Neuronal stem cell (in vitro differentiated cells): ENCODE measurements around the gene MAP3K3.

Source experiments
- DNase-seq: peaks from one replicate; pipeline ENCODE4 v3.0.0-alpha.2; 2013; ENCODE audit warnings: low spot score
- H2AFZ ChIP-seq: one replicate; pipeline ENCODE4 v1.6.1; 2013; ENCODE audit warnings: mild to moderate bottlenecking, low read length, inconsistent platforms
- H2AK5ac ChIP-seq: 2 replicates; pipeline ENCODE4 v1.6.1; 2013; ENCODE audit warnings: low read depth, mild to moderate bottlenecking, inconsistent platforms, low read length, moderate library complexity, mixed read lengths
- H2BK120ac ChIP-seq: 2 replicates; pipeline ENCODE4 v1.6.1; 2013; ENCODE audit warnings: low read depth, mild to moderate bottlenecking, inconsistent platforms, low read length, moderate library complexity, mixed read lengths
- H2BK12ac ChIP-seq: one replicate; pipeline ENCODE4 v1.6.1; 2013; ENCODE audit warnings: low read length, inconsistent platforms
- H2BK15ac ChIP-seq: 2 replicates; pipeline ENCODE4 v1.6.1; 2013; ENCODE audit warnings: mild to moderate bottlenecking, low read length, inconsistent platforms, mixed read lengths
- H2BK5ac ChIP-seq: one replicate; pipeline ENCODE4 v1.6.1; 2013; ENCODE audit warnings: inconsistent platforms, mild to moderate bottlenecking, low read length, moderate library complexity
- H3K14ac ChIP-seq: one replicate; pipeline ENCODE4 v1.6.1; 2013; ENCODE audit warnings: low read length, inconsistent platforms
- H3K18ac ChIP-seq: 2 replicates; pipeline ENCODE4 v1.6.1; 2013; ENCODE audit warnings: low read length, inconsistent platforms
- H3K23ac ChIP-seq: 2 replicates; pipeline ENCODE4 v1.6.1; 2013; ENCODE audit warnings: low read depth, mild to moderate bottlenecking, mixed read lengths, low read length, inconsistent platforms; ENCODE audit not compliant: poor library complexity
- H3K27ac ChIP-seq: replicated peaks from 3 replicates; pipeline ENCODE4 v1.5.1; 2013; ENCODE audit warnings: low read length, inconsistent platforms
- H3K27me3 ChIP-seq, 3 experiments: 2 replicates each; pipeline ENCODE4 v1.6.1; 2013; ENCODE audit warnings: low read length in 3 of 3, mild to moderate bottlenecking in 2 of 3, inconsistent platforms in 1 of 3, low read depth in 1 of 3, mixed read lengths in 1 of 3, moderate library complexity in 1 of 3; ENCODE audit not compliant: control insufficient read depth in 3 of 3, insufficient read depth in 3 of 3
- H3K36me3 ChIP-seq, 2 donors: replicated peaks in 1 of 2; 2 replicates each; pipeline ENCODE4 v1.6.1; 2013; ENCODE audit warnings: low read length in 2 of 2; ENCODE audit not compliant: control insufficient read depth in 2 of 2, insufficient read depth in 2 of 2
- H3K4ac ChIP-seq: 2 replicates; pipeline ENCODE4 v1.6.1; 2013; ENCODE audit warnings: inconsistent platforms, mild to moderate bottlenecking, low read length, moderate library complexity
- H3K4me1 ChIP-seq, 2 donors: 1 replicate in 1 of 2; 2 replicates in 1 of 2; pipeline ENCODE4 v1.6.1; 2013; ENCODE audit warnings: low read length in 2 of 2, low read depth in 1 of 2; ENCODE audit not compliant: control insufficient read depth in 2 of 2, insufficient read depth in 1 of 2
- H3K4me2 ChIP-seq: one replicate; pipeline ENCODE4 v1.6.1; 2013; ENCODE audit warnings: mild to moderate bottlenecking, low read length, inconsistent platforms; ENCODE audit not compliant: insufficient read depth, poor library complexity, severe bottlenecking
- H3K4me3 ChIP-seq, 2 donors: 2 replicates each; pipeline ENCODE4 v1.5.1; 2013; ENCODE audit warnings: low read length in 2 of 2, mild to moderate bottlenecking in 2 of 2, inconsistent platforms in 1 of 2, moderate library complexity in 1 of 2
- H3K79me1 ChIP-seq: one replicate; pipeline ENCODE4 v1.6.1; 2013; ENCODE audit warnings: low read depth, mild to moderate bottlenecking, inconsistent platforms, low read length, moderate library complexity
- H3K9ac ChIP-seq: one replicate; pipeline ENCODE4 v1.6.1; 2013; ENCODE audit warnings: mild to moderate bottlenecking, low read depth, low read length, inconsistent platforms; ENCODE audit not compliant: poor library complexity
- H3K9me3 ChIP-seq, 2 donors: replicated peaks in 1 of 2; 2 replicates each; pipeline versions ENCODE3 to v1.6.1; 2013; ENCODE audit warnings: low read length in 2 of 2, mild to moderate bottlenecking in 2 of 2, inconsistent platforms in 1 of 2, low read depth in 1 of 2, mixed read lengths in 1 of 2, moderate library complexity in 1 of 2; ENCODE audit not compliant: control insufficient read depth in 2 of 2, insufficient read depth in 1 of 2
- H4K8ac ChIP-seq: one replicate; pipeline ENCODE4 v1.6.1; 2013; ENCODE audit warnings: low read depth, mild to moderate bottlenecking, inconsistent platforms, low read length, moderate library complexity
- H4K91ac ChIP-seq: one replicate; pipeline ENCODE4 v1.6.1; 2013; ENCODE audit warnings: low read length, low read depth, mild to moderate bottlenecking, inconsistent platforms; ENCODE audit not compliant: poor library complexity
- WGBS, 2 donors: extraction: QIAGEN DNeasy Blood & Tissue Kit; methylation state at CpG; one replicate each; pipeline ENCODE4 v1.1.7; 2013; ENCODE audit warnings: missing lambda C conversion rate in 2 of 2, mixed read lengths in 1 of 2; ENCODE audit not compliant: insufficient read length in 2 of 2, insufficient replicate concordance in 1 of 2; ENCODE audit errors: extremely low coverage in 2 of 2; 5-methylcytosine and 5-hydroxymethylcytosine counted together

Gene MAP3K3

DNA sequence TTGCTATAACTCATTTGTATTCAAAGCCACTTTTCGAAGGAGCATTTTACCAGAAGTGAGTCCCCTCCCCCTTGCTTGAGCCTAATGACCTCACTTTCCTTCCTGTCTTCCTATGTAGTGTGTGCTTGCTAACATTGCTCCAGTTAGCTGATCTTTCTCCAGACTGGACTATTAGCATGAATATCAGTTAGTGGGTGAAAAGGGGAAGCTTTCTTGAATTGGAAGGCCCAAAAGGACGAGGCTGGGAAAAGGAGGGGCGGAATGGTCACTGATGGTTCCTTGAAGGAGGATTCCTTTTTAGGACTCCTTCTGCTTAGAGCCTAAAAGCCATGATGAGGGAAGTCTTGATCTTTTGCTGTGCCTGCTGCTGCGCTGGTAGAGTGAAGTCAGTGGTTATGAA, 11.9 kb downstream of the MAP3K3 start:
- peak overlapping the region; percentile 13 for H2AFZ ChIP-seq
- H3K18ac ChIP-seq = no peak overlapping the region
- peaks cover 0 to 57% of the 10 kb centered on the region in 2 donors for H3K36me3 ChIP-seq
- no peaks in the 10 kb centered on the region for H3K79me1 ChIP-seq
- no peak overlapping the region for H3K4ac ChIP-seq
- no peak for DNase-seq
- H3K27ac ChIP-seq = no peak overlapping the region
- H3K4me1 ChIP-seq = peaks cover 4 to 12% of the 10 kb centered on the region in 2 donors
- H2BK5ac ChIP-seq = no peak overlapping the region
- no peaks in the 10 kb centered on the region for H3K27me3 ChIP-seq
- no peak overlapping the region for H2AK5ac ChIP-seq
- no peak overlapping the region for H3K9ac ChIP-seq
- H3K4me2 ChIP-seq = no peak overlapping the region
- no peak overlapping the region for H4K8ac ChIP-seq
- no peak overlapping the region for H2BK15ac ChIP-seq
- no peak overlapping the region for H2BK12ac ChIP-seq
- no peak overlapping the region for H3K14ac ChIP-seq
- WGBS, 2 donors = no CpG with 5 or more reads among the region's 4 CpGs
- no peak overlapping the region for H4K91ac ChIP-seq
- H3K9me3 ChIP-seq = no peaks in the 10 kb centered on the region
- H3K4me3 ChIP-seq = no peak overlapping the region
- no peak overlapping the region for H3K23ac ChIP-seq
- H2BK120ac ChIP-seq = no peak overlapping the region

DNA sequence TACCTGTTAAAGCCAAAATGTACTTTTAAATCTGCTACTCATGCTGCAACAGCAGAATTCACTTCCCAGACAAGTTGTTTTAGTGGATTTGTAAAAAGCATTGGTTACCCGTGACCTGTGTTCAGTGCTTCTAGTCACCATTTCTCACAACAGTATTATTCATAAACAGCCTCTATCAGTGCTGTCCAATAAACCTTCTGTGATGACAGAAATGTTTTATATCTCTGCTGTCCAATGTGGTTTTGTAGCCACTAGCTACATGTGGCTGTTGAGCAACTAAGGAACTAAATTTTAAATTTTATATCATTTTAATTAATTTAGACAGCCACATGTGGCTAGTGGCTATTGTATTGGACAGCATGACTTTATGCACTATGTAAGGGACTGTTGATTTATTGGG, 12.6 kb downstream of the MAP3K3 start:
- H3K18ac ChIP-seq = no peak overlapping the region
- H2BK15ac ChIP-seq = no peak overlapping the region
- no CpG with 5 or more reads among the region's 1 CpG for WGBS, 2 donors
- no peak overlapping the region for H3K4me3 ChIP-seq
- H3K23ac ChIP-seq = no peak overlapping the region
- no peaks in the 10 kb centered on the region for H3K9me3 ChIP-seq
- peaks cover under 1 to 52% of the 10 kb centered on the region in 2 donors for H3K36me3 ChIP-seq
- H2AFZ ChIP-seq = no peak overlapping the region
- no peak overlapping the region for H3K4me2 ChIP-seq
- H3K9ac ChIP-seq = no peak overlapping the region
- no peak overlapping the region for H4K91ac ChIP-seq
- H2AK5ac ChIP-seq = no peak overlapping the region
- no peak overlapping the region for H4K8ac ChIP-seq
- no peaks in the 10 kb centered on the region for H3K27me3 ChIP-seq
- H3K4ac ChIP-seq = no peak overlapping the region
- no peak overlapping the region for H2BK5ac ChIP-seq
- DNase-seq = no peak
- H2BK12ac ChIP-seq = no peak overlapping the region
- H3K79me1 ChIP-seq = no peaks in the 10 kb centered on the region
- H3K27ac ChIP-seq = no peak overlapping the region
- peaks cover 4 to 12% of the 10 kb centered on the region in 2 donors for H3K4me1 ChIP-seq
- no peak overlapping the region for H2BK120ac ChIP-seq
- no peak overlapping the region for H3K14ac ChIP-seq

DNA sequence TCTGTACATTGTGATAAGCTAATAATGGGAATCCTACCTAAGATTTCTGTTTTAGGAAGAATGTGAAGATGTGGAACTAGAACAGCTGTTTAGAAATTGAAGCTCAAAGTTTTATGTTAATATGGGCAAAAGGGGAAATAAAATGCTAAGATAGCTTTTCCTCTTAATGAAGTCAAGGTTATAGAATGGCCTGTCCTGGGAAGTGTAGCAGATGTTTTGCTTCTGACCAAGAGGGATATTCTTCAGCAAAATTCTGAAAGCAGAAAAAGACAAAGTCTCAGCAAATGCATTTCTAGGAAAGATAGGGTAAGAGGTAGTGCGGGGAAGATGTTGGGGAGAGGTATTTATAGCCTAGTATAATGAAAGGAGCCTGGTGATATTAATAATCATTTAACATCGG, 13.1 kb downstream of the MAP3K3 start:
- WGBS, 2 donors = 100% methylated on average over 1 of the region's 2 CpGs; no CpG with 5 or more reads in 1 of the 2 donors

DNA sequence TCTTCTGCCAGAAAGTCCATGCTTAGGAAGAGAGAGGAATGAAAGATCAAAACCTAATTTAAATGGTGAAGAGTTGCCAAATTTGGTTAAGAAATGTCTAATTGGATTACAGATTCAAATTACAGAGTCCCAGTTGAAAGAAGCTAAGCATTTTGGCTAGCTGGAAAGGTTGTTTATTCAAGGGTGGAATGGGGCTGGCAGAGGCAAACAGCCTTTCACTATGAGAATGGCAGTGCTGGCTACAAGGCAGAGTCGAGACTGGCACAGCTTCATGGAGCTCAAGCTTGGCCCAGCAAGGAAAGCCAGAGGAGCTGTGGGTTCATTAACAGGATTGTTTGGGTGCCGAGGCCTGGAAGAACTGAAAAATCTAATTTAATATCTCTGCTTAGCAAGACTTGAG, 13.6 kb downstream of the MAP3K3 start:
- WGBS, 2 donors = no CpG with 5 or more reads among the region's 2 CpGs
- Histone ChIP-seq H3K9me3 (no peaks in the 10 kb centered on the region), H3K4ac (no peak overlapping the region), H2BK5ac (no peak overlapping the region), H2AK5ac (no peak overlapping the region), H3K9ac (no peak overlapping the region), H3K4me1 (peaks cover 4 to 12% of the 10 kb centered on the region in 2 donors), H3K23ac (no peak overlapping the region), H3K36me3 (peaks cover 2 to 52% of the 10 kb centered on the region in 2 donors), H4K8ac (no peak overlapping the region), H3K79me1 (no peaks in the 10 kb centered on the region), H2AFZ (no peak overlapping the region), H3K27me3 (no peaks in the 10 kb centered on the region), H3K4me2 (no peak overlapping the region), H3K18ac (no peak overlapping the region), H3K14ac (no peak overlapping the region), H4K91ac (no peak overlapping the region), H2BK120ac (no peak overlapping the region), H2BK12ac (no peak overlapping the region), H2BK15ac (no peak overlapping the region), H3K4me3 (no peak overlapping the region), H3K27ac (no peak overlapping the region)
- no peak for DNase-seq

More for the DNA sequence above, 13.1 kb downstream of the MAP3K3 start:
- no peaks in the 10 kb centered on the region for H3K9me3 ChIP-seq
- H2AFZ ChIP-seq = no peak overlapping the region
- H3K4me3 ChIP-seq = no peak overlapping the region
- no peaks in the 10 kb centered on the region for H3K27me3 ChIP-seq
- no peak overlapping the region for H3K14ac ChIP-seq
- H3K23ac ChIP-seq = no peak overlapping the region
- no peak overlapping the region for H4K91ac ChIP-seq
- no peak overlapping the region for H2BK5ac ChIP-seq
- H3K79me1 ChIP-seq = no peaks in the 10 kb centered on the region
- no peak overlapping the region for H2BK12ac ChIP-seq
- H3K4ac ChIP-seq = no peak overlapping the region
- no peak overlapping the region for H4K8ac ChIP-seq
- H3K27ac ChIP-seq = no peak overlapping the region
- H3K18ac ChIP-seq = no peak overlapping the region
- H3K36me3 ChIP-seq = peaks cover 2 to 52% of the 10 kb centered on the region in 2 donors
- no peak for DNase-seq
- no peak overlapping the region for H2BK15ac ChIP-seq
- H3K4me1 ChIP-seq = peaks cover 4 to 12% of the 10 kb centered on the region in 2 donors
- no peak overlapping the region for H2BK120ac ChIP-seq
- no peak overlapping the region for H3K4me2 ChIP-seq
- H2AK5ac ChIP-seq = no peak overlapping the region
- H3K9ac ChIP-seq = no peak overlapping the region
